ENCODE data around the gene FANCC.

FANCC gene

DNA sequence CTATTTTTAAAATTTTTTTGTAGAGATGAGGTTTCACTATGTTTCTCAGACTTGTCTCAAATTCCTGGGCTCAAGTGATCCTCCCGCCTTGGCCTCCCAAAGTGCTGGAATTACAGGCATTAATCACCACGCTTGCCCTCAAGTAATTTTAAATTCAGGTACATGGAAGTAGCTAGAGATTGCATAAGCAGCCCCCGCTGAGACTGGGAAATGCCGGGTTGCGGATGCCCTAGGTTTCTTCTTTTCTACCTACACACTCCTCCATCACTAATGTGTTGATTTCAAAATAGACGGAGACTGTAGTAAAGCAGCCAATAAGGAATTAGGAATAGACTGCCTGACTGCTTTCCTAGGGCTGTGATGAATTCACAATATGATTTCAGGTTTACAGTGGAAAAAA, 202.4 kb downstream of the FANCC start:
- Histone ChIP-seq H3K36me3 (no peaks in the 10 kb centered on the region), H3K27ac (no peak overlapping the region), H3K4me1 (ENCODE audit: control insufficient read depth in 1 of 2, insufficient read depth in 1 of 2, low read depth in 1 of 2, low read length in 1 of 2) (no peaks in the 10 kb centered on the region), H3K9me3 (no peaks in the 10 kb centered on the region), H3K4me3 (ENCODE audit: low read depth in 1 of 2, low read length in 1 of 2) (no peak overlapping the region), H3K27me3 (no peaks in the 10 kb centered on the region)
- TF ChIP-seq, protein P1, sequence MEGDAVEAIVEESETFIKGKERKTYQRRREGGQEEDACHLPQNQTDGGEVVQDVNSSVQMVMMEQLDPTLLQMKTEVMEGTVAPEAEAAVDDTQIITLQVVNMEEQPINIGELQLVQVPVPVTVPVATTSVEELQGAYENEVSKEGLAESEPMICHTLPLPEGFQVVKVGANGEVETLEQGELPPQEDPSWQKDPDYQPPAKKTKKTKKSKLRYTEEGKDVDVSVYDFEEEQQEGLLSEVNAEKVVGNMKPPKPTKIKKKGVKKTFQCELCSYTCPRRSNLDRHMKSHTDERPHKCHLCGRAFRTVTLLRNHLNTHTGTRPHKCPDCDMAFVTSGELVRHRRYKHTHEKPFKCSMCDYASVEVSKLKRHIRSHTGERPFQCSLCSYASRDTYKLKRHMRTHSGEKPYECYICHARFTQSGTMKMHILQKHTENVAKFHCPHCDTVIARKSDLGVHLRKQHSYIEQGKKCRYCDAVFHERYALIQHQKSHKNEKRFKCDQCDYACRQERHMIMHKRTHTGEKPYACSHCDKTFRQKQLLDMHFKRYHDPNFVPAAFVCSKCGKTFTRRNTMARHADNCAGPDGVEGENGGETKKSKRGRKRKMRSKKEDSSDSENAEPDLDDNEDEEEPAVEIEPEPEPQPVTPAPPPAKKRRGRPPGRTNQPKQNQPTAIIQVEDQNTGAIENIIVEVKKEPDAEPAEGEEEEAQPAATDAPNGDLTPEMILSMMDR (IDR thresholded peaks at IDR 0.05), result no peak

DNA sequence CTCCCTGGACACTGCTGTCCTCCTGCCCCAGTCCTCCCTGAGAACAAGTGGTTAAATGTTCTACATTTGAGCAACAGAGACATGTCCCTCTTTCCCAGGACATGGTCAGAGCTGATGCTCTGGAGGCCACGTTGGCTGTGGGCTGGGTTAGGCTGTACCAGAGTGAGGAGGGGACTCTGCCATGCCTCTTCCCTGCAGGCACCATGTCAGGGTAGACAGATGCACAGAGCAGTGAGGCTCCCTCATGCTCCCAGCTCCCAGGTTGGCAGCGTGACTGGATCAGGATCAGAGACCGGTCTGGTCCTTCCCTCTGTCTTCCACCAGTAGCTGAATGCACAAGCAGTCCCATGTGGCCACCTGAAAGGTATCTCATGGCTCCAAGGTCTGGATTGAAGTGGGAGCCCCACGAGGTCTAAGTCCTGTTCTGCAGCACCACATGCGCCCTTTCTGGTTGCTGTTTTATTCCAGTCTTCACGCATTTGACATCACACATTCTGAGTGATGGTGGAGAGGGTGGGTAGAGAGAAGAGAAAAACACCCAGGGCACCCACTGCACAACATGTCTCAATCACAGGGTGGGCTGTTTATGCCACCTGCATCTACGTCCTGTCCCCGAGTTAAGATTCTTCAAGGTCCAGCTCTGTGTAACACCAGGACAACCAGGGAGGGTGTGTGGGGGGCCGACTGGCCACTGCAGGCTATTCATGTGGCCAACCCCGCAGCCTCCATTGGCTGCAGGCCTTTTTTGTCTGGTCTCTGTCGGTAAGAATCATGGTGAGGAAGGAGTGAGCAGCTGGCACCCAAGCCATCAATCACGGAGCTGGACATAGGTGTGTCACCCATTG, 204.9 kb downstream of the FANCC start:
- Histone ChIP-seq H3K36me3 (no peaks in the 10 kb centered on the region), H3K4me1 (ENCODE audit: control insufficient read depth in 1 of 2, insufficient read depth in 1 of 2, low read depth in 1 of 2, low read length in 1 of 2) (no peaks in the 10 kb centered on the region), H3K27me3 (no peaks in the 10 kb centered on the region), H3K27ac (no peak overlapping the region), H3K9me3 (no peaks in the 10 kb centered on the region), H3K4me3 (ENCODE audit: low read depth in 1 of 2, low read length in 1 of 2) (no peak overlapping the region)
- TF ChIP-seq, protein P1 (IDR thresholded peaks at IDR 0.05), result no peak

DNA sequence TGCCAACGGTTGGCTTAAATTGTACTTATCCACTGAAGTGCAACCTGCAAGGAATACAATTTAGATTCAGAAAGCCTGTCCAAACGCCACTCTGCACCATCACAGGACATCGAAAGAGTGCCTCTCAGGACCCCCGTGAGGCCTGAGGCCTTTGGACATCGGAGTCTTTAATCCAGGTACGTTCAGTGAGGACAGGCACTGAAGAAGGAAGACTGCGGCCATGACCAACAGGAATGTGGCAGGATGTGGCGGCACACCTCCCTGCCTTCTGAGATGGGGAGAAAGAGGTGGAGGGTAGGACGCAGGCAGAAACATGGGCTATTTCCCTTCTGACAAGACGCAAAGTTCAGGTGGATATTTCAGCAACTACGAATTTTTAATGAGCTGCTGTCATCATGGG, 205.8 kb downstream of the FANCC start:
- Histone ChIP-seq H3K27ac (no peak overlapping the region), H3K9me3 (no peaks in the 10 kb centered on the region), H3K4me1 (ENCODE audit: control insufficient read depth in 1 of 2, insufficient read depth in 1 of 2, low read depth in 1 of 2, low read length in 1 of 2) (no peaks in the 10 kb centered on the region), H3K4me3 (ENCODE audit: low read depth in 1 of 2, low read length in 1 of 2) (no peak overlapping the region), H3K36me3 (no peaks in the 10 kb centered on the region), H3K27me3 (no peaks in the 10 kb centered on the region)
- TF ChIP-seq, protein P1 (IDR thresholded peaks at IDR 0.05), result no peak

DNA sequence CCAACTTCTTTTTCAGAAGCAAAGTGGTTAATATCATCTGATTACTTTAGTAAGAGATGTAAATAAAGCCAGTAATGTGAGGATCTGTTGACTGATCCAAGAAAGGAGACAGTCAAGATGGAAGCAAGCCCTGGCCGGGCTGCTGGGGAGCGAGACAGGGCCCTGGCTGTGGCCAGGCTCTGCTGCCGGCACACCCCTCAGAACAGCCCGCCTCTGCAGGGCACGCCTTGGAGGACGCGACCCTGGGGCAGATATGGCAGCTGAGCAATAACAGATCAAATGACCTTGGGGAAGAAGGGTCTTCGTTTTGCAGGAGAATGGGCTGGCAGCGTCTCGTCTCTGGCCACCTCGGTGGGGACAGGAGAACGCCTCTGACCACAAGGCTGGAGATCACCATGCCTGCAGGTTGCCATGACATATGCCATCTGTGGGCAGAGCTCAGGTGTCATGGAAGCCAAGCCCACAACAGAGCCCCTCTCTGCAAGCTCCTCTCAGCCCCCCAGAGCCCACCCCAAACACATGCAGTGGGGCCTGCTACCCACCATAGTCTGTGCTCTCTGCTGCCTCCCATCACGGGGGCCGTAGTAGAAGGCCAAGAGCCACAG, 206.5 kb downstream of the FANCC start:
- no peaks in the 10 kb centered on the region for H3K36me3 ChIP-seq
- no peaks in the 10 kb centered on the region for H3K27me3 ChIP-seq
- TF ChIP-seq, protein P1 (IDR thresholded peaks at IDR 0.05), result no peak
- no peaks in the 10 kb centered on the region for H3K9me3 ChIP-seq
- no peaks in the 10 kb centered on the region for H3K4me1 ChIP-seq (ENCODE audit: control insufficient read depth in 1 of 2, insufficient read depth in 1 of 2, low read depth in 1 of 2, low read length in 1 of 2)
- no peak overlapping the region for H3K27ac ChIP-seq
- no peak overlapping the region for H3K4me3 ChIP-seq (ENCODE audit: low read depth in 1 of 2, low read length in 1 of 2)

DNA sequence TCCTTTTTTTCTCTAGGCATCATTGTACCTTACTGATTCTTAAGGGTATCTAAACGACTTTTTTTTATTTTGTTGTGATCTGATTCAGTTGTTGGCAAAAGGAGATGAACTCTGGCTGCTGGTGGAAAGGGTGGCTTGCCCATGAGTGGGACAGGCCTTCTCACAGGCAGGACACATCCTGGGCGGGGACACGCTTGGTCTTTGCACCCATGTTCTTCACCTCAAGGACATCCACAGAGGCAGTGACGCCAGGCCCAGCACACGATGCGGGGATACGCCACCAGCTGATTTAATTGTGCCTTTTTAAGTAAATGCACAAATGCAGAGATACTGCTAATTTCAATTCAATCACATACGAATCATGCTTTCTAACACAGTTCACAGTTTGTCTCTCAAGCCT, 208.1 kb downstream of the FANCC start:
- Histone ChIP-seq H3K4me1 (ENCODE audit: control insufficient read depth in 1 of 2, insufficient read depth in 1 of 2, low read depth in 1 of 2, low read length in 1 of 2) (peaks cover 0 to 2% of the 10 kb centered on the region in 2 experiments), H3K27ac (no peak overlapping the region), H3K4me3 (ENCODE audit: low read depth in 1 of 2, low read length in 1 of 2) (no peak overlapping the region), H3K36me3 (no peaks in the 10 kb centered on the region), H3K27me3 (no peaks in the 10 kb centered on the region), H3K9me3 (no peaks in the 10 kb centered on the region)
- TF ChIP-seq, protein P1 (IDR thresholded peaks at IDR 0.05), result no peak
